ENCODE data around the gene FRMPD4. TPM values are rescaled to one million over a fixed set of nuclear protein-coding genes. Genes with fewer than 3 reads are reported as not detected.

FRMPD4 gene
- total and polyA plus RNA-seq, 2 donors = 0.06 to 0.85 TPM

- WGBS = 37% methylated on average over 2 of the region's 2 CpGs
- Histone ChIP-seq H3K36me3 (ENCODE audit: insufficient read depth) (no peaks in the 10 kb centered on the region), H3K4me3 (ENCODE audit: low read depth, low read length) (no peak overlapping the region), H3K27ac (ENCODE audit: low read depth) (no peak overlapping the region), H3K4me1 (ENCODE audit: insufficient read depth) (no peaks in the 10 kb centered on the region)
- DNase-seq (ENCODE audit: extremely low spot score) = no peak
Measured at GRCh38 chrX:12685541-12685940, 547.3 kb downstream of the FRMPD4 start.

- Histone ChIP-seq H3K4me3 (ENCODE audit: low read depth, low read length) (no peak overlapping the region), H3K36me3 (ENCODE audit: insufficient read depth) (no peaks in the 10 kb centered on the region), H3K4me1 (ENCODE audit: insufficient read depth) (no peaks in the 10 kb centered on the region), H3K27ac (ENCODE audit: low read depth) (no peak overlapping the region)
- no peak for DNase-seq (ENCODE audit: extremely low spot score)
Measured at GRCh38 chrX:12686331-12686730, 548.1 kb downstream of the FRMPD4 start.

- Histone ChIP-seq H3K36me3 (ENCODE audit: insufficient read depth) (no peaks in the 10 kb centered on the region), H3K4me3 (ENCODE audit: low read depth, low read length) (no peak overlapping the region), H3K4me1 (ENCODE audit: insufficient read depth) (no peaks in the 10 kb centered on the region), H3K27ac (ENCODE audit: low read depth) (no peak overlapping the region)
- no peak for DNase-seq (ENCODE audit: extremely low spot score)
- 91% methylated on average over 3 of the region's 3 CpGs for WGBS
Measured at GRCh38 chrX:12690646-12691045, 552.4 kb downstream of the FRMPD4 start.

- Histone ChIP-seq H3K27ac (ENCODE audit: low read depth) (no peak overlapping the region), H3K4me3 (ENCODE audit: low read depth, low read length) (no peak overlapping the region), H3K36me3 (ENCODE audit: insufficient read depth) (no peaks in the 10 kb centered on the region), H3K4me1 (ENCODE audit: insufficient read depth) (no peaks in the 10 kb centered on the region)
- WGBS = 79% methylated on average over 2 of the region's 2 CpGs
- DNase-seq (ENCODE audit: extremely low spot score) = no peak
Measured at GRCh38 chrX:12693754-12694153, 555.5 kb downstream of the FRMPD4 start.

GRCh38 chrX:12700745-12701144 lies 562.5 kb downstream of the FRMPD4 start:
- Histone ChIP-seq H3K27ac (ENCODE audit: low read depth) (no peak overlapping the region), H3K4me3 (ENCODE audit: low read depth, low read length) (no peak overlapping the region), H3K36me3 (ENCODE audit: insufficient read depth) (no peaks in the 10 kb centered on the region), H3K4me1 (ENCODE audit: insufficient read depth) (no peaks in the 10 kb centered on the region)
- WGBS = 50% methylated on average over 4 of the region's 4 CpGs
- DNase-seq (ENCODE audit: extremely low spot score) = no peak

GRCh38 chrX:12701628-12702027 lies 563.4 kb downstream of the FRMPD4 start:
- peak; percentile 21 for DNase-seq (ENCODE audit: extremely low spot score)

GRCh38 chrX:12702509-12703091 lies 564.3 kb downstream of the FRMPD4 start:
- Histone ChIP-seq H3K36me3 (ENCODE audit: insufficient read depth) (no peaks in the 10 kb centered on the region), H3K4me3 (ENCODE audit: low read depth, low read length) (no peak overlapping the region), H3K4me1 (ENCODE audit: insufficient read depth) (no peaks in the 10 kb centered on the region), H3K27ac (ENCODE audit: low read depth) (no peak overlapping the region)
- DNase-seq (ENCODE audit: extremely low spot score) = no peak
- WGBS = 67% methylated on average over 3 of the region's 3 CpGs

More at GRCh38 chrX:12701628-12702027, 563.4 kb downstream of the FRMPD4 start:
- WGBS = 15% methylated on average over 18 of the region's 18 CpGs
- H3K36me3 ChIP-seq (ENCODE audit: insufficient read depth) = no peaks in the 10 kb centered on the region
- H3K4me1 ChIP-seq (ENCODE audit: insufficient read depth) = no peaks in the 10 kb centered on the region
- H3K27ac ChIP-seq (ENCODE audit: low read depth) = no peak overlapping the region
- H3K4me3 ChIP-seq (ENCODE audit: low read depth, low read length) = no peak overlapping the region

- H3K4me3 ChIP-seq (ENCODE audit: low read depth, low read length) = no peak overlapping the region
- H3K27ac ChIP-seq (ENCODE audit: low read depth) = no peak overlapping the region
- no peaks in the 10 kb centered on the region for H3K36me3 ChIP-seq (ENCODE audit: insufficient read depth)
- no peak for DNase-seq (ENCODE audit: extremely low spot score)
- WGBS = 88% methylated on average over 7 of the region's 7 CpGs
- H3K4me1 ChIP-seq (ENCODE audit: insufficient read depth) = no peaks in the 10 kb centered on the region
Measured at GRCh38 chrX:12704706-12705105, 566.4 kb downstream of the FRMPD4 start.

GRCh38 chrX:12709047-12709446 lies 570.8 kb downstream of the FRMPD4 start:
- no peak overlapping the region for H3K4me3 ChIP-seq (ENCODE audit: low read depth, low read length)
- H3K4me1 ChIP-seq (ENCODE audit: insufficient read depth) = no peaks in the 10 kb centered on the region
- no peak for DNase-seq (ENCODE audit: extremely low spot score)
- H3K36me3 ChIP-seq (ENCODE audit: insufficient read depth) = no peaks in the 10 kb centered on the region
- 86% methylated on average over 9 of the region's 9 CpGs for WGBS
- H3K27ac ChIP-seq (ENCODE audit: low read depth) = no peak overlapping the region

- no peak for DNase-seq (ENCODE audit: extremely low spot score)
- Histone ChIP-seq H3K36me3 (ENCODE audit: insufficient read depth) (no peaks in the 10 kb centered on the region), H3K4me1 (ENCODE audit: insufficient read depth) (no peaks in the 10 kb centered on the region), H3K27ac (ENCODE audit: low read depth) (no peak overlapping the region), H3K4me3 (ENCODE audit: low read depth, low read length) (no peak overlapping the region)
- 70% methylated on average over 4 of the region's 4 CpGs for WGBS
Measured at GRCh38 chrX:12711435-12712040, 573.3 kb downstream of the FRMPD4 start.

GRCh38 chrX:12716574-12716973 lies 578.3 kb downstream of the FRMPD4 start:
- H3K4me1 ChIP-seq (ENCODE audit: insufficient read depth) = no peaks in the 10 kb centered on the region
- H3K4me3 ChIP-seq (ENCODE audit: low read depth, low read length) = no peak overlapping the region
- WGBS = 95% methylated on average over 15 of the region's 15 CpGs
- no peak overlapping the region for H3K27ac ChIP-seq (ENCODE audit: low read depth)
- DNase-seq (ENCODE audit: extremely low spot score) = no peak
- no peaks in the 10 kb centered on the region for H3K36me3 ChIP-seq (ENCODE audit: insufficient read depth)

- Histone ChIP-seq H3K27ac (ENCODE audit: low read depth) (no peak overlapping the region), H3K4me1 (ENCODE audit: insufficient read depth) (no peaks in the 10 kb centered on the region), H3K4me3 (ENCODE audit: low read depth, low read length) (no peak overlapping the region), H3K36me3 (ENCODE audit: insufficient read depth) (no peaks in the 10 kb centered on the region)
- no peak for DNase-seq (ENCODE audit: extremely low spot score)
Measured at GRCh38 chrX:12719837-12720236, 581.6 kb downstream of the FRMPD4 start.

GRCh38 chrX:12721042-12721441 lies 582.8 kb downstream of the FRMPD4 start:
- Histone ChIP-seq H3K4me3 (ENCODE audit: low read depth, low read length) (no peak overlapping the region), H3K4me1 (ENCODE audit: insufficient read depth) (no peaks in the 10 kb centered on the region), H3K27ac (ENCODE audit: low read depth) (no peak overlapping the region), H3K36me3 (ENCODE audit: insufficient read depth) (no peaks in the 10 kb centered on the region)
- WGBS = 58% methylated on average over 8 of the region's 8 CpGs
- DNase-seq (ENCODE audit: extremely low spot score) = no peak

- H3K4me1 ChIP-seq (ENCODE audit: insufficient read depth) = no peaks in the 10 kb centered on the region
Measured at GRCh38 chrX:12722314-12722713, 584.0 kb downstream of the FRMPD4 start.

More at GRCh38 chrX:12722314-12722713, 584.0 kb downstream of the FRMPD4 start:
- H3K27ac ChIP-seq (ENCODE audit: low read depth) = no peak overlapping the region
- DNase-seq (ENCODE audit: extremely low spot score) = no peak
- no peak overlapping the region for H3K4me3 ChIP-seq (ENCODE audit: low read depth, low read length)
- no peaks in the 10 kb centered on the region for H3K36me3 ChIP-seq (ENCODE audit: insufficient read depth)
- 97% methylated on average over 1 of the region's 1 CpG for WGBS
